ENCODE results near the gene TDRD12. TPM values are rescaled to one million over a fixed set of nuclear protein-coding genes. Genes with fewer than 3 reads are reported as not detected.
A peak's percentile ranks its signal among the peaks of the same experiment; 100 is the strongest.

TDRD12 gene, protein sequence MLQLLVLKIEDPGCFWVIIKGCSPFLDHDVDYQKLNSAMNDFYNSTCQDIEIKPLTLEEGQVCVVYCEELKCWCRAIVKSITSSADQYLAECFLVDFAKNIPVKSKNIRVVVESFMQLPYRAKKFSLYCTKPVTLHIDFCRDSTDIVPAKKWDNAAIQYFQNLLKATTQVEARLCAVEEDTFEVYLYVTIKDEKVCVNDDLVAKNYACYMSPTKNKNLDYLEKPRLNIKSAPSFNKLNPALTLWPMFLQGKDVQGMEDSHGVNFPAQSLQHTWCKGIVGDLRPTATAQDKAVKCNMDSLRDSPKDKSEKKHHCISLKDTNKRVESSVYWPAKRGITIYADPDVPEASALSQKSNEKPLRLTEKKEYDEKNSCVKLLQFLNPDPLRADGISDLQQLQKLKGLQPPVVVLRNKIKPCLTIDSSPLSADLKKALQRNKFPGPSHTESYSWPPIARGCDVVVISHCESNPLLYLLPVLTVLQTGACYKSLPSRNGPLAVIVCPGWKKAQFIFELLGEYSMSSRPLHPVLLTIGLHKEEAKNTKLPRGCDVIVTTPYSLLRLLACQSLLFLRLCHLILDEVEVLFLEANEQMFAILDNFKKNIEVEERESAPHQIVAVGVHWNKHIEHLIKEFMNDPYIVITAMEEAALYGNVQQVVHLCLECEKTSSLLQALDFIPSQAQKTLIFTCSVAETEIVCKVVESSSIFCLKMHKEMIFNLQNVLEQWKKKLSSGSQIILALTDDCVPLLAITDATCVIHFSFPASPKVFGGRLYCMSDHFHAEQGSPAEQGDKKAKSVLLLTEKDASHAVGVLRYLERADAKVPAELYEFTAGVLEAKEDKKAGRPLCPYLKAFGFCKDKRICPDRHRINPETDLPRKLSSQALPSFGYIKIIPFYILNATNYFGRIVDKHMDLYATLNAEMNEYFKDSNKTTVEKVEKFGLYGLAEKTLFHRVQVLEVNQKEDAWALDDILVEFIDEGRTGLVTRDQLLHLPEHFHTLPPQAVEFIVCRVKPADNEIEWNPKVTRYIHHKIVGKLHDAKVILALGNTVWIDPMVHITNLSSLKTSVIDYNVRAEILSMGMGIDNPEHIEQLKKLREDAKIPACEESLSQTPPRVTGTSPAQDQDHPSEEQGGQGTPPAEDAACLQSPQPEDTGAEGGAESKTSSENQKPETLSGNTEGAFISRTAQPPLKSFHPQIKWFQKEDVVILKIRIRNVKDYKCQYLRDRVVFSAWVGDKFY (N-terminal part only)
- 0.28 TPM for polyA plus RNA-seq
- long read RNA-seq, donor 1: 0 reads
- long read RNA-seq, donor 2: 0 reads
- long read RNA-seq, donor 3: 0 reads
- long read RNA-seq, donor 4: 0 reads
- long read RNA-seq, donor 5: 0 reads
- long read RNA-seq, donor 6, partial matches to known transcripts: 55 of 69 reads
- long read RNA-seq, donor 6, other reads (novel, unspliced or antisense): 14 of 69 reads
- long read RNA-seq, donor 7: 0 reads
- long read RNA-seq, donor 8: 0 reads
- long read RNA-seq, donor 9: 0 reads
- long read RNA-seq, donor 10: 0 reads
- long read RNA-seq, donor 11: 0 reads

GRCh38 chr19:32719611-32720059, at the start of gene TDRD12:
Gene TDRD12 (plus strand): TSS chr19:32719767. CDS start chr19:32720073, 306 bp downstream.
- H3K4me3 ChIP-seq (ENCODE audit: low read length): no peak within 1 kb of the TSS
- WGBS (ENCODE audit: insufficient coverage, low lambda C conversion rate): no CpG with 5 or more reads among the region's 44 CpGs
- DNase-seq: no peak
- H3K27ac ChIP-seq (ENCODE audit: low read length): no peak within 1 kb of the TSS
- peaks cover 2% of the 10 kb centered on the region for H3K36me3 ChIP-seq (ENCODE audit: control insufficient read depth, insufficient read depth, low read length)
- H3K9me3 ChIP-seq (ENCODE audit: control insufficient read depth, low read depth, low read length): peaks cover 5% of the 10 kb centered on the region
- no peaks in the 10 kb centered on the region for H3K4me1 ChIP-seq (ENCODE audit: control insufficient read depth, insufficient read depth, low read length)
- no peaks in the 10 kb centered on the region for H3K27me3 ChIP-seq (ENCODE audit: control insufficient read depth, insufficient read depth, low read length)

DNA sequence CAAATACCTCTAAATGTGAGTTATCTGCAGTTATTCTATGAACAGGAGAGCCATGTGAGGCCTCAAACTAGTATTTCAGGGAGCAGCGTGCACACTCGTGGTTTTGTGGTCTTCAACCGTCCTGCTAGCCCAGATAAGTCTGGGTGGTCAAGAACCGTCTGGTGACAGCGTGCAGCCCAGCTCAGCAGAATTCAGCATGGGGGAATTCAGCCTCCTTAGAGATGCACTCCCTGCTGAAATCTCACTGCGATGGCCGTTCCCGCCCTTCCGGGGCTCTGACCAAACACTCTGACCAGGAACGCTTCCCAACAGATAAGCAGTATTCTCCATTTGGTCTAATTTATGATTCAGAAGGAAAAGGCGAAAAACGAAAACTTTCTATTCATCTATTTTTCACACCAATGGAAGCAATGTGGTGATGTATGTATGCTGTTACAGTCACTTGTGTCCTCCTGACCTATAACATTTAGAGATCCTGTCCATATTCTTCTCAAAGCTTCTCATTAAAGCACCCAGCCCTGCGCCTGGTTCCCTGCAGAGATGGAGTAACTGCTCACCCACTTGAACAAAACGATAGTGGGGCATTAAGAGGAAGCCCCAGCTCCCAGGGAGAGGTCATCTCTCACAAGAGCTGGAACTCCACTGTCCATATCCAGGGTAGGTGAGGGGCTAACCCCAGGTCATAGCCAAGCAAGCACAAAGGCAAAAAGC, 47.5 kb upstream of the TDRD12 start:
- WGBS (ENCODE audit: insufficient coverage, low lambda C conversion rate): no CpG with 5 or more reads among the region's 14 CpGs
- H3K9me3 ChIP-seq (ENCODE audit: control insufficient read depth, low read depth, low read length): peaks cover 12% of the 10 kb centered on the region
- H3K4me3 ChIP-seq (ENCODE audit: low read length): no peak overlapping the region
- H3K36me3 ChIP-seq (ENCODE audit: control insufficient read depth, insufficient read depth, low read length): peaks cover under 1% of the 10 kb centered on the region
- H3K27ac ChIP-seq (ENCODE audit: low read length): no peak overlapping the region
- H3K4me1 ChIP-seq (ENCODE audit: control insufficient read depth, insufficient read depth, low read length): peaks cover 28% of the 10 kb centered on the region
- peaks cover 18% of the 10 kb centered on the region for H3K27me3 ChIP-seq (ENCODE audit: control insufficient read depth, insufficient read depth, low read length)
- DNase-seq: no peak

GRCh38 chr19:32672841-32673240, 46.7 kb upstream of the TDRD12 start:
- DNase-seq: no peak
- H3K4me1 ChIP-seq (ENCODE audit: control insufficient read depth, insufficient read depth, low read length): peaks cover 28% of the 10 kb centered on the region
- no peaks in the 10 kb centered on the region for H3K36me3 ChIP-seq (ENCODE audit: control insufficient read depth, insufficient read depth, low read length)
- WGBS (ENCODE audit: insufficient coverage, low lambda C conversion rate): no CpG with 5 or more reads among the region's 3 CpGs
- peaks cover 12% of the 10 kb centered on the region for H3K9me3 ChIP-seq (ENCODE audit: control insufficient read depth, low read depth, low read length)
- no peak overlapping the region for H3K27ac ChIP-seq (ENCODE audit: low read length)
- H3K27me3 ChIP-seq (ENCODE audit: control insufficient read depth, insufficient read depth, low read length): peaks cover 26% of the 10 kb centered on the region
- no peak overlapping the region for H3K4me3 ChIP-seq (ENCODE audit: low read length)

DNA sequence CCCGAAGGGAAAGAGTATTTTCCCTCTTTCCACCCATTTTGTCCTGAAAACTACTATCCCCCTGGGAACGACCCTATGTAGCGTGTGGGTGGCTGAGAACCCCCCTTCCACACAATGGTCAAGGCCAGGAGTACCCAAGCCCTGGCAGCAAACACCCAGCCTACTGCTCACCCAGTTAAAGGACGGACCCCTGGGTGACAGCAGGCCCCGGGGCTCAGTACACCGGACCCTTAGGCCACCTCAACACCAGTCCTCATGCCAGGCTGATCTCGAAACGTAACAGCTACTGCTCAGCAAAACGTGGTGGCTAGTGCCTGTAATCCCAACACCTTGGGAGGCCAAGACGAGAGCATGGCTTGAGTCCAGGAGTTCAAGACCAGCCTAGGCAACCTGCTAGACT, 46.0 kb upstream of the TDRD12 start:
- Histone ChIP-seq H3K9me3 (ENCODE audit: control insufficient read depth, low read depth, low read length) (peaks cover 12% of the 10 kb centered on the region), H3K27me3 (ENCODE audit: control insufficient read depth, insufficient read depth, low read length) (peaks cover 32% of the 10 kb centered on the region), H3K27ac (ENCODE audit: low read length) (no peak overlapping the region), H3K4me1 (ENCODE audit: control insufficient read depth, insufficient read depth, low read length) (peaks cover 27% of the 10 kb centered on the region), H3K36me3 (ENCODE audit: control insufficient read depth, insufficient read depth, low read length) (no peaks in the 10 kb centered on the region), H3K4me3 (ENCODE audit: low read length) (no peak overlapping the region)
- no peak for DNase-seq
- no CpG with 5 or more reads among the region's 10 CpGs for WGBS (ENCODE audit: insufficient coverage, low lambda C conversion rate)

DNA sequence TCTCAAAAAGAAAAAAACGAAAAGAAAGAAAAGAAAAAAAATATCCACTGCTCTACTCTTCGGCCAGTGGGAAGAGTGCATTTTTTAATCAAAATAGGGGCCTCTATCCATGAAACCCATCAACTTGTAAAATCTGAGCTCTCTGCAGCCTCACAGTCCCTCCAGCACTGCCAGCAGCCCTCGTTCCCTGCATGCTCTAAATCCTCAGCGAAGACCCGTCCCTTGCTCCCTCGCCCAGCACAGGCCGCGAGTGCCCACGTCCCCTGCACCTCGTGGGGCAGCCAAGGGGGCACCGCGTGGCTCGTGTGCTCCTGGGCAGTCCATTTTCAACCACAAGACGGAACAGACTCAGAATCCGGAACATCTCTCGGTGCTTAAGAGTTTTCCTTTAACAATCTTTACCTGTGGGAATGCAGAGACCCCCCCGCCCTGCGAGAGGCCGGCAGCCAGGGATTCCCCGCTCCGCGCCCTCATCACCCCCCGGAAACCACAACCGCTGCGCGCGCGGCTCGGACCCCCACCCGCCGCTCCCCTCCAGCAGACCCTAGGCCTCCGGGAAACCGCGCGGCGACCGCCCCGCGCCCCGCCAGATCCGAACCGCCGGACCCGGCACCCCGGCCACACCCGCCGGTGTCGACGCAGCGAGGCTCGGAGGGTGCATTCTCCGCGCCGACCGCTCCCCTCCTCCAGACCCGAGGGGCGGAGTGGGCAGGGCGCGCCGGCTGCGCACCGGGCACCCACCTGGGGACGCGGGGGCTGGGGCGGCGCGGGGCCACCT, 45.2 kb upstream of the TDRD12 start:
- Histone ChIP-seq H3K4me1 (ENCODE audit: control insufficient read depth, insufficient read depth, low read length) (peaks cover 19% of the 10 kb centered on the region), H3K36me3 (ENCODE audit: control insufficient read depth, insufficient read depth, low read length) (no peaks in the 10 kb centered on the region), H3K4me3 (ENCODE audit: low read length) (peak overlapping the region; percentile 64), H3K27me3 (ENCODE audit: control insufficient read depth, insufficient read depth, low read length) (peaks cover 33% of the 10 kb centered on the region), H3K9me3 (ENCODE audit: control insufficient read depth, low read depth, low read length) (peaks cover 12% of the 10 kb centered on the region), H3K27ac (ENCODE audit: low read length) (no peak overlapping the region)
- no CpG with 5 or more reads among the region's 67 CpGs for WGBS (ENCODE audit: insufficient coverage, low lambda C conversion rate)
- no peak for DNase-seq

DNA sequence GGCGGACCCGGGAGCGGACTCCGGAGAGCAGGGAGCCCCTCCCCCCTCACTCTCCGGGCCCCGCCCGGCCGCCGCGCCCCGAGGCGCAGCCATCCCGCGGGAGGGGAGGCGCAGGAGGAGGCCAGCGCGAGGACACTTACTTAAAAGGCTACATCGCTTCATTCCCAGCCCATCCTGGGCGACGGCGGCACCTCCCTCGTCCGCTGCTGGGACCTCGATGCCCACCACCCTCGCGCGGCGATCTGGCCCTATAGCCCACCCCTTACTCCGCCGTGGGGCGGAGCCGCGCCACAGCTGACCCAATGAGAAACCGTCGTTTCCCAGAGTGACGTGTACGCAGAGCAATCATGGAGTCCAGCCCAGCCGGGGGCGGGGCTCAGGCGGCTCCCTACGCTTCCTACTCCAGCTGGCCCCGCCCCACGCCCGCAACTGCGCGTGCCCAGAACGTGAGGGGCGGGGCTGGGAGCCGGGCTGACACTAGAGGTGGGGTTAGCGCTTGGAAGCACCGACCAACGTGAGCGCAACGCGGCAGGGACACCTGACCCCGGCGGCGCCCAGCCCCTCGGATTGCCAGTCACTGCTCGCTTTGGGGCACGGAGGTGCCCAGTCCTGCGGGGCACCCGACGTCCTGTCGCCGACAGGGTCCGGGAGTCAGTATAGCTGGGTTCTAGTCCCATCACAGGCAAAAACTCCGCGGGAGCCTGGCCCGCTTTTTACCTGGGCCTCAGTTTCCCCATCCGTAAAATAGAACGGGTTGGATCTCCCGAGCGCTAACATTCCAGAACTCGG, 44.4 kb upstream of the TDRD12 start, which contains the start of gene ANKRD27:
Gene ANKRD27 (minus strand): TSS at position 250 of the 789 bp plus-strand sequence. CDS start 16,165 bp downstream, outside the sequence.
- peak within 1 kb of the TSS; percentile 64 for H3K4me3 ChIP-seq (ENCODE audit: low read length)
- peaks cover 34% of the 10 kb centered on the region for H3K27me3 ChIP-seq (ENCODE audit: control insufficient read depth, insufficient read depth, low read length)
- H3K36me3 ChIP-seq (ENCODE audit: control insufficient read depth, insufficient read depth, low read length): no peaks in the 10 kb centered on the region
- DNase-seq: peak; percentile 99
- WGBS (ENCODE audit: insufficient coverage, low lambda C conversion rate): no CpG with 5 or more reads among the region's 75 CpGs
- peaks cover 12% of the 10 kb centered on the region for H3K4me1 ChIP-seq (ENCODE audit: control insufficient read depth, insufficient read depth, low read length)
- H3K9me3 ChIP-seq (ENCODE audit: control insufficient read depth, low read depth, low read length): peaks cover 12% of the 10 kb centered on the region
- peak within 1 kb of the TSS; percentile 77 for H3K27ac ChIP-seq (ENCODE audit: low read length)

- DNase-seq: no peak
- peaks cover 12% of the 10 kb centered on the region for H3K9me3 ChIP-seq (ENCODE audit: control insufficient read depth, low read depth, low read length)
Observed at GRCh38 chr19:32675720-32676185, 43.8 kb upstream of the TDRD12 start, which contains the start of gene RGS9BP. Gene RGS9BP (plus strand): TSS chr19:32675848. CDS start chr19:32676264, 416 bp downstream.

DNA sequence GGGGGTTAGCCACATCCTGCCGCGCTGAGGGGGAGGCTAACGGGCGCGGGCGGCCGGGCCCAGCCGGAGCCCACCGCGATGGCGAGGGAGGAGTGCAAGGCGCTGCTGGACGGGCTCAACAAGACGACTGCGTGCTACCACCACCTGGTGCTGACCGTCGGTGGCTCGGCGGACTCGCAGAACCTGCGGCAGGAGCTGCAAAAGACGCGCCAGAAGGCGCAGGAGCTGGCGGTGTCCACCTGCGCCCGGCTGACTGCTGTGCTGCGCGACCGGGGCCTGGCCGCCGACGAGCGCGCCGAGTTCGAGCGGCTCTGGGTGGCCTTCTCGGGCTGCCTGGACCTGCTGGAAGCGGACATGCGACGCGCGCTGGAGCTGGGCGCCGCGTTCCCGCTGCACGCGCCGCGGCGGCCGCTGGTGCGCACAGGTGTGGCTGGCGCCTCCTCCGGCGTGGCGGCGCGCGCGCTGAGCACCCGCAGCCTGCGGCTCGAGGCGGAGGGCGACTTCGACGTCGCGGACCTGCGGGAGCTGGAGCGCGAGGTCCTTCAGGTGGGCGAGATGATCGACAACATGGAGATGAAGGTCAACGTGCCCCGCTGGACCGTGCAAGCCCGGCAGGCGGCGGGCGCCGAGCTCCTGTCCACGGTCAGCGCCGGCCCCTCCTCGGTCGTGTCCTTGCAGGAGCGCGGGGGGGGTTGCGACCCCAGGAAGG, 43.2 kb upstream of the TDRD12 start:
- DNase-seq: peak in 1 of 2 donors; percentile 59
- no peaks in the 10 kb centered on the region for H3K36me3 ChIP-seq (ENCODE audit: control insufficient read depth, insufficient read depth, low read length)
- no peak overlapping the region for H3K27ac ChIP-seq (ENCODE audit: low read length)
- peaks cover 34% of the 10 kb centered on the region for H3K27me3 ChIP-seq (ENCODE audit: control insufficient read depth, insufficient read depth, low read length)
- H3K4me3 ChIP-seq (ENCODE audit: low read length): no peak overlapping the region
- no CpG with 5 or more reads among the region's 93 CpGs for WGBS (ENCODE audit: insufficient coverage, low lambda C conversion rate)
- peaks cover 12% of the 10 kb centered on the region for H3K9me3 ChIP-seq (ENCODE audit: control insufficient read depth, low read depth, low read length)
- peaks cover 9% of the 10 kb centered on the region for H3K4me1 ChIP-seq (ENCODE audit: control insufficient read depth, insufficient read depth, low read length)

More at GRCh38 chr19:32675720-32676185, 43.8 kb upstream of the TDRD12 start, which contains the start of gene RGS9BP:
- Histone ChIP-seq H3K4me3 (ENCODE audit: low read length) (peak within 1 kb of the TSS; percentile 64), H3K27ac (ENCODE audit: low read length) (peak within 1 kb of the TSS; percentile 77), H3K27me3 (ENCODE audit: control insufficient read depth, insufficient read depth, low read length) (peaks cover 34% of the 10 kb centered on the region), H3K36me3 (ENCODE audit: control insufficient read depth, insufficient read depth, low read length) (no peaks in the 10 kb centered on the region), H3K4me1 (ENCODE audit: control insufficient read depth, insufficient read depth, low read length) (peaks cover 9% of the 10 kb centered on the region)
- no CpG with 5 or more reads among the region's 53 CpGs for WGBS (ENCODE audit: insufficient coverage, low lambda C conversion rate)
